NCI-H774 (cell line): ENCODE data around the gene ZSCAN16.
A peak's percentile ranks its signal among the peaks of the same experiment; 100 is the strongest.
"Not testable (repeated sequence)": the region's sequence is repeated elsewhere in the genome, so short reads cannot be mapped to it uniquely, and the experiment has no call there.

Experiments used
- DNase-seq: peaks from one replicate; lab custom pipeline; 2025; lab: John Stamatoyannopoulos, UW

The ZSCAN16 gene

DNA sequence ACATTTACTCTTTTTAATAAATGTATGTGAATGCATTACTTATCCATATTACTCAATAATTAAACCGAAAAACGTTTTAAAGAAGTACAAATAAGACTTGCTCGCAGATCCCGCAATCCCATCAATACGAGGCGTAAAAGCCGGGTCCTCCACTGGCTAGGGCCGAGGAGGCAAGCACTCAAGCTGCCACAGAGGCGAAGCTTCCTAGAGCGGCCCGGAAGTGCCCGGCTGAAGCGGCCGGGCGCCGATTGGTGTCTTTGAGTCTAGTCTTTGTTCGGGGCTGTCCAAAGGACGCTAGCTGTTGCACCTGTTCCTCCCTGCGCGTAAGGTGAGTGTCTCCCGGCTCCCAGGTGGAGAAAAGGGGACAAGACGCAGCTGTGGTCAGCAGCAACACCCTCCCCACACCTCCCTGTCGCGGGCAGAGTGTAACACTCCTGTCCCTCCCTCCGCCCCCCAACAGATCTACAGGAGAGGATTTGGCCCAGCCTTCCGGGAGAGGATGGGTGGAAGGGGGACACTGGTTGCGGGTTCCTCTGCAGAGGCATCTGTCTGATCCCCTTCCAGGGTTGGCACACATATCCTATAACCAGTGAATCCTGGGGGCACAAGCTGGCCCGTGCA, at the start of gene ZSCAN16:
Gene ZSCAN16 (plus strand): TSS at position 260 of the 621 bp plus-strand sequence. CDS start 835 bp downstream, outside the sequence.
- peak; percentile 94 for DNase-seq

- no peak for DNase-seq
Observed at GRCh38 chr6:28078050-28078449, 46.4 kb upstream of the ZSCAN16 start.

GRCh38 chr6:28078836-28079235, 45.6 kb upstream of the ZSCAN16 start:
- no peak for DNase-seq

- DNase-seq, result peak; percentile 43
Observed at GRCh38 chr6:28080381-28080630, 44.1 kb upstream of the ZSCAN16 start, which contains the start of gene ZNF165. TSS of gene ZNF165 (plus strand) at chr6:28080568. CDS start at chr6:28085481, 4,913 bp downstream.

DNA sequence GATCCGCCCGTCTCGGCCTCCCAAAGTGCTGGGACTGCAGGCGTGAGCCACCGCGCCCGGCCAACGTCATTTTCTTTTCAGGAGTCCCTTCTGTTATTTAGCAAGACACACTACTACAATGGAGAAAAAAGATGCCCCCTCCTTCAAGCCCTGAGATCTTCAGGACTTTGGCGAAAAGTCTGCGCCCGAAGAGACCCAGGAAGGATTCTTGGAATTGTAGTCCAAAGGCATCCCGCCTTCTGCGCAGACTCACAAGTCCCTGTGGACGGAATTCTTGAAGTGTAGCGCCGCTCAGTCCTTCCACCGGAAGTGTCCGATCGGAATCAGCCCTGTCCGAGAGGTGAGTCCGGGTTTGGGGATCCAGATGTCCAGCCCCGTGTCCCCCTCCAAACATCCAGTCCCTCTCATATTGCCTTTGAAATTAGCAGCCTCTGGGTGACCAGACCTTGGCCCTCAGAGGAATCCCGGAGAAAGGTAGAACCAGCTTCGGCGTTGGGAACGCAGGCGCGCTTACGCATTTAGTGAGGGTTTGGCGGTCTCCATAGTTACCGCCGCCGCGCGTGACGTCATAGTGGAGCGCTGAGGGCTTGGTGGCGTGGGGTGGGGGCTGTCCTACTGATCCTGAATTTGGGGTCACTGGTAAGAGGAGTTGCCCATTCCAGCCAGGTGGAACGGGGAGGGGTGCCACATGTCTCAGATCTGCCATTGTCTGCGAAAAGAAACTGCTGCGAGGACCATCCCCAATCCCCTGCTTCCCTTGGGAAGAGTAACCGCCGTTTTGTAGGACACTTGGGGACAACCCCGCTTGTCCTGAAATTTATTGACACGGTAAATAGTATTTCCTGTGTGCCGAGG, 43.6 kb upstream of the ZSCAN16 start:
- DNase-seq, result peak; percentile 92

- DNase-seq, result no peak
Observed at GRCh38 chr6:28081486-28081751, 43.0 kb upstream of the ZSCAN16 start.

- DNase-seq, result no peak
Observed at GRCh38 chr6:28082939-28083338, 41.5 kb upstream of the ZSCAN16 start.

DNA sequence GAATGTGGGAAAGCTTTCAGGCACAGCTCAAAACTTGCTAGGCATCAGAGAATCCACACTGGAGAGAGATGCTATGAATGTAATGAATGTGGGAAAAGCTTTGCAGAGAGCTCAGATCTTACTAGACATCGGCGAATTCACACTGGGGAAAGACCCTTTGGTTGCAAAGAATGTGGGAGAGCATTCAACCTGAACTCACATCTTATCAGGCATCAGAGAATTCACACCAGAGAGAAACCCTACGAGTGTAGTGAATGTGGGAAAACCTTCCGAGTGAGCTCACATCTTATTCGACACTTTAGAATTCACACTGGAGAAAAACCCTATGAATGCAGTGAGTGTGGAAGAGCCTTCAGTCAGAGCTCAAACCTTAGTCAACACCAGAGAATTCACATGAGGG, 35.4 kb upstream of the ZSCAN16 start:
- DNase-seq, result no peak

DNA sequence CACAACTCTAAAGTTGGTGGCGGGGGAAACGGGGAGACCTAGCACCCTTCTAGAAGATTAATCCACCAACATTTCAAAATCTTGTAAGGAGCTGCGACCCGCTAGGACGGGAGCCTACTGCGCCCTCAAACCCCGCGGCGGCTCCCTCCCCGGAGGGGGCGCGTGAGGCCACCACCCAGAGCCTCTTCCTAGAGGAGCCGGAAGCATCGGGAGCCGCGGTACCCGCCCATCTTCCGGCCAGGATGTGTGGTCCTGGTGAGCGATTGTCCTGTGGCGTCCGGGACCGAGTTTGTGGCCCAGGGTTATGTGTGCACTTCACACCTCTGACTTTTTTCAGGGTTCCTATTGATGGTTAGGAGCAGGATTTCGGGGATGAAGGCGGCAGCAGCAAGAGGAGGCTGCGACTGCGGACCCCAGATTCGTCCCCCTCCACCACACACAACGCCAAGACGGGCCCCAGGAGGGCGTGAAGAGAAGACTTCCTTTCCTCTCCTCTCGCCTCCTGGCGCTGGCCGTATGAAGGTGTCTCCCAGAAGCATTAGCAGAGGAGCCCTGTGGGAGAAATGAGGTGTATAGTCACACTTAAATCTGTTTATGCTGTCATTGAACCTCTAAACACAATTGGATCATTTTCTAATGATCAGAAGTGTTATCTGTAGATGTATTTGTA, 33.4 kb upstream of the ZSCAN16 start:
- DNase-seq, result no peak

- not testable (repeated sequence) for DNase-seq
Observed at GRCh38 chr6:28102222-28102621, 22.2 kb upstream of the ZSCAN16 start.

DNA sequence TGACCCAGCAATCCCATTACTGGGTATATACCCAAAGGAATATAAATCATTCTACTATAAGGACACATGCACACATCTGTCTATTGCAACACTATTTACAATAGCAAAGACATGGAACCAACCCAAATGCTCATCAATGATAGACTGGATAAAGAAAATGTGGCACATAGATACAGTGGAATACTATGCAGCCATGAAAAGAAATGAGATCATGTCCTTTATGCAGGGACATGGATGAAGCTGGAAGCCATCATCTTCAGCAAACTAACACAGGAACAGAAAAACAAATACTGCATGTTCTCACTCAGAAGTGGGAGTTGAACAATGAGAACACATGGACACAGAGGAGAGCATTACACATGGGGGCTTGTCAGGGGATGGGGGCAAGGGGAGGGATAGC, 21.7 kb upstream of the ZSCAN16 start:
- DNase-seq, result not testable (repeated sequence)

DNA sequence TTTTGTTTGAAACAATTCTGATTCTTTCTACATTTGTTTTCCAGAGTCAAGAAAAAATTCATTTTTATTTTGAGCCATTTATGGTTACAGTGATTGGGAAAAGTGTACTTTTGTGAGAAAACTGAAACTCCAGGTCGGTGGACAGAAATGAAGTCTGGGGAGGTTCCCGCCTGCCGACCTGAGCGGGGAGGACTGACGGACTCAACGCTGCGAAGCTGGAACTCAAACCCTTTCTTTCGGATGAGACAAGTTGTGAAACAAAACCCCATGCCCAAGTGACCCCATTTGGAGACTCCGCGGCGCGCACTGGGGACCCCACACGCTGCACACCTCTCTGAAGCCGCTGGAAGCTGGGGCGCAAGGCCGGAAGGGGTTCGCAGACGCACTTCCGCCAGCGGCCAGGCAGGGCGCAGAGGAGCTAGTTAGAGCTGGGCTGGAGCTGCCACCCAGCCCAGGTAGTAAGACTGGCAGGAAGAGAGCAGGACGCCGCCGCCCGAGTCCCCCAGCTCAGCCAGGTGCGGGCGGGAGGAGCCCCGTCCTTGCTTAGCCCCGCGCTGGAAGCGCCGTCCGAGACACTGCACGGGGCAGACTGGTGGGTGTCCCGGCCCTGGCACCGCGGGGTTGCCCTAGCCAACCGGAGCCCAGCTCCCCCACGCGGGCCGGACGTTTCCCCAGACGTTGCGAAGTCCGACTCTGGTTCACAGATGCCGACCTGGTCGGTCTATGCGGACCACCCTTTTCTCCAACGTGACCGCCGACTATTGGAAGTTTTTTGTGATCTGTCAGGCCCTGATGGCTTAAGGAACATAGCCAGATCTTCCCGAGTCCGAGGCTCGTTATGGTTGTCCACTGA, 19.8 kb upstream of the ZSCAN16 start:
- DNase-seq, result peak; percentile 84

- no peak for DNase-seq
Observed at GRCh38 chr6:28105245-28105639, 19.2 kb upstream of the ZSCAN16 start.

- no peak for DNase-seq
Observed at GRCh38 chr6:28107506-28107905, 16.9 kb upstream of the ZSCAN16 start.

GRCh38 chr6:28111964-28112363, 12.4 kb upstream of the ZSCAN16 start:
- DNase-seq, result no peak

- DNase-seq, result no peak
Observed at GRCh38 chr6:28115799-28116198, 8.6 kb upstream of the ZSCAN16 start.

GRCh38 chr6:28117386-28118050, 6.9 kb upstream of the ZSCAN16 start:
- no peak for DNase-seq

DNA sequence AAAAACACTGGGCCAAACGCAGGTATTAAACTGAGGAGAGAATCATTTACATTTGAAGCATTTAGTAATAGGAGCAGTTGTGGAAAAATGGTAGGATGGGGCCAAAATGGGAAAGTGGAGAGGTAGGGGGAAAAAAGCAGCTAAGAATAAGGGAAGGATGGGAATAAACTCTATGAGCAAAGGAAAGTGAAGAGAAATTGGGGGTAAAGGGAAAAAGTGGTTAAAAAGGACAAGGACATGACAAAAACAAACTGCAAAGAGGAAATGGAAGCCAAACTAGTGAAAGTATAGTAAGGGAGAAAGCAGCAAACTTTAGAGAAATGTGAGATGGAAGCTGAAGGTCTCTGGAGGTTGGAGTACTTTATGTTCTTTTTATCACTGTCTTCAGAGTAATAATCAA, 6.2 kb upstream of the ZSCAN16 start:
- no peak for DNase-seq

DNA sequence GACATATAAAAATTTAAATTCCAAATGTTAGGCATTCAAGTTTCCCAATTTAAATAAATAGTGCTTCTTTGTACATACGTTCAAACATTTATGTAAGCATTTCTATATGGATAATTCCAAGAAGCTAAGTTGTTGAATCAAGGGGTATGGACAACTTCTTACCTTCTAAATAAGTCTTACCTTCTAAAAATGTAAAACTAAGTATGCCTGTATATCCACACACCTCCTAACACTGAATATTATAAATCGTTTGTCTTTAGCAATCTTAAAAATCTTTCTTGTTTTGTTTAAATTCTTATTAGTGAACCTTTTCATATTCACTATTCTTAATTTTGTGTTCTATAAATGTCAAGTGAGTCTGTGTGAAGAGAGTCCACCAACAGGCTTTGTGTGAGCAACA, 2.5 kb upstream of the ZSCAN16 start:
- no peak for DNase-seq

DNA sequence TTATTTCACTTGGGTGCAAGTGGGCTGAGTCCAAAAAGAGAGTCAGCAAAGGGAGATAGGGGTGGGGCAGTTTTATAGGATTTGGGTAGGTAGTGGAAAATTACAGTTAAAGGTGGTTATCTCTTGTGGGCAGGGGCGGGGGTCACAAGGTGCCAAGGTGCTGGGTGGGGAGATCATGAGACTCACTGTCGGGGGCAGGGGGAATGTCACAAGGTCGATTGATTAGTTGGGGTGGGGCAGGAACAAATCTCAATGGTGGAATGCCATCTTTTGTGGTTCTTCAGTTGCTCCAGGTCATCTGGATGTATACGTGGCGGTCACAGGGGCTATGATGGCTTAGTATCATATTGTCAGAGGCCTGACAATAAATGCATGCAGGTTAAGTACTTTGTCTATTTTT, 2.1 kb upstream of the ZSCAN16 start:
- DNase-seq, result not testable (repeated sequence)

- DNase-seq, result no peak
Observed at GRCh38 chr6:28124971-28125353, 553 bp downstream of the ZSCAN16 start.

DNA sequence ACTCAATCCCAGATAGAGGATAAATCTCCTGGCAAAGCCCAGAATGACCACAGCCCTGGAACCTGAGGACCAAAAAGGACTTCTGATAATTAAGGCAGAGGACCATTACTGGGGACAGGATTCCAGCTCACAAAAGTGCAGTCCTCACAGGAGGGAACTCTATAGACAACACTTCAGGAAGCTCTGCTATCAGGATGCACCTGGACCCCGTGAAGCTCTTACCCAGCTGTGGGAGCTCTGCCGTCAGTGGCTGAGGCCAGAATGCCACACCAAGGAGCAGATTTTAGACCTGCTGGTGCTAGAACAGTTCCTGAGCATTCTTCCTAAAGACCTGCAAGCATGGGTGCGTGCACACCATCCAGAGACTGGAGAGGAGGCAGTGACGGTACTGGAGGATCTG, 992 bp downstream of the ZSCAN16 start:
- no peak for DNase-seq
